NB4 (cell line): ENCODE results near the gene CDH8.

Experiments used
- CTCF ChIP-seq: IDR thresholded peaks from one replicate; pipeline ENCODE4 v1.5.1; 2012; ENCODE audit warnings: low read depth, low read length
- MAX ChIP-seq: IDR thresholded peaks from 2 replicates; pipeline ENCODE4 v1.6.1; 2011; ENCODE audit warnings: low read depth, low read length
- POLR2A ChIP-seq: IDR thresholded peaks from 2 replicates; pipeline ENCODE4 v1.6.1; 2011; ENCODE audit warnings: mild to moderate bottlenecking; ENCODE audit not compliant: insufficient read length; ENCODE audit errors: extremely low read depth

DNA sequence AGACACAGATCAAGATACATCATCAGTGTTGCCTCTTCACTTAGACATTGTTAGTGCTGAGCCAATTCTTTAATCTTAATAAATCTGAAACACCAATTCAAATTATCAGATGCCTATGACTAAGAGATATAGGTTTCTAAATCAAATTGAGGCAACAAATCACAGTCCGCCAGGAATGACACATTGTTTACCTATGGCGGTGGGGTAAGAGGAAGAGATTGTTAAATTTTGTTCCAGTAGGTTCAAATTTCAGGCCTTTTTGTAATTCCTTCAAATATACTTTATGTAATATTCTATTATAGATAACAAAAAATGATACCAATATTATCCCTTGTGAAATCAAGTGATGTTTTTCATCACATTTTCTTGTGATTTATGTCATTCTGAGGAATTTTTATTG is 145.9 kb downstream of the CDH8 start:
- TF ChIP-seq CTCF, result no peak
- TF ChIP-seq POLR2A, result no peak
- no peak for TF ChIP-seq MAX
